Measurements from ENCODE around the gene POLA1.

Gene POLA1

DNA sequence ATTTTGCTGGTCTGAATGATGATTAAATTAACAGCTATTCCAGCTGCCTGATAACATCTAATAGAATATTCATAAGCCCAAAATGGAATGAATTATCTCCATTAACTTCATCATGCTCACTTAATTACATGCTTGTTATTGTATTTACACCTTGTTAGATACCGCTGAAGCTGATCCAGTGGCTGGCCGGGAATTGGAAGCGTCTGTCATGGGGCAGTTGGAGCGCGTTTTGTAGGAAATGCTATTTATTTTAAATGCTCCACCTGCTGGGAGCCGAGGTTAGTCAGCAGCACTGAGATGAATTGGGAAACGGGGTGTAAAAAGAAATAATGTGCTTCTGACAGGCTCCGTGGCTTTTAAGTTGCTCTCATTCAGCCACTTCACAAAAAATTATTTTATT lies 296.8 kb downstream of the POLA1 start:
- DNase-seq: no peak

- DNase-seq: no peak
Measured at GRCh38 chrX:24993879-24994278, 300.2 kb downstream of the POLA1 start.

GRCh38 chrX:24996096-24996709 lies 302.5 kb downstream of the POLA1 start:
- DNase-seq: no peak

DNA sequence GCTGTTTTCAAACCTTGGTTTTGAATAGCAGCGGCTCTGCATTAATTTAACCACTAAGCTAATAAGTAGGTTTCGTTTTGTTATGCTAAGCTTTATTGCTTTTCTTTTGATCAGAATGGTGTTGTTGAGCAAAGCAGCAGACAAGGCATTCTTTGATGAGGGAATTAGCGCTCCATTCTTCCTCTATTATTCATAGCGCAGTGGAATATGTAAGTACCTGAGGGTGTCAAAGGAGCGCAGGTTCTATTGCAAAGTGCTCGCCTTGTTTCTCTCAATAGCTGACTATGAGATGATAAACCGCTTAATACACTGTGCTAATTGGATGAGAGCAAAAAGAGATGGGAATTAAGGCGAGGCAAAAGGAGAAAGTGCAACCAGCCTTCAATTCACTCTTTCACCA lies 305.8 kb downstream of the POLA1 start:
- no peak for DNase-seq

DNA sequence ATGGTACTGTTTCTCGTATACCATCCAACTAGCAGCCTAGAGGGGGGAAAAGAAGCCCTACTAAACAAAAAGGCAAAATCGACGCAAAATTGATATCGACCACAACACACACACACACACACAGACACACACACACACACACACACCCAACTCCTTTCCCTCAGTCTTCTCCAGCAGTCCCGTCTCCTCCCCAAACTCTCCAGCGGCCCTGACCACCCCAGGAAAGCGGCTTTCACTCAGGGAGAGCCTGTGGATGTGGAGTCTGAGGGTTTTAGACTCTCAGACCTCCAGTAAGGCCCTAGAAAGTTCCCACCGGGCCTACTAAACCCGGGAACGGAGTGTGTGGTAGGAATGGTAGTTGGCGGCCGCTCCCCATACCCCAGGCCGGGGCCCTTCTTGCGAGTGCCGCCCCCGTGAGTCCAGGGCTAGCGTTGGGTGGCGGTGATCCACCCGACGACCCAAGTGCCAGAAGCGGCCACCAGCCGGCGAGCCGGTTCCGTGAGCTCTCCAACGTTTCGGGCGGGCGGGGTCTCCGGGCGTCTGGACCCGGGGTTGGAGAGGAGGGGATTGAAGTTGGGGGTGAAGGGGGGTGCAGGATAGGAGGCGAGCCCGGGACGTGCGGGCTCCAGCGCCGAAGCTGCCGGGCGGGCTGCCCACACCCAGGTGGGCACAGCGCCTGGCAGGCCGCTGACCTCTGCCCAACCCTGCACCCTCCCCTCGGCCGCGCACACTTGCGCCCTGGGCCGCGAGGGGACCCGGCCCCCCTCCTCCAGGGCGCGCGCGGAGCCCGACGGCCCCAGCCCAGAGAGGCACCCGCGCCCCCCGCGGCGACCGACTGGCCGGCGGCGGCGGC lies 308.3 kb downstream of the POLA1 start:
- DNase-seq: no peak

DNA sequence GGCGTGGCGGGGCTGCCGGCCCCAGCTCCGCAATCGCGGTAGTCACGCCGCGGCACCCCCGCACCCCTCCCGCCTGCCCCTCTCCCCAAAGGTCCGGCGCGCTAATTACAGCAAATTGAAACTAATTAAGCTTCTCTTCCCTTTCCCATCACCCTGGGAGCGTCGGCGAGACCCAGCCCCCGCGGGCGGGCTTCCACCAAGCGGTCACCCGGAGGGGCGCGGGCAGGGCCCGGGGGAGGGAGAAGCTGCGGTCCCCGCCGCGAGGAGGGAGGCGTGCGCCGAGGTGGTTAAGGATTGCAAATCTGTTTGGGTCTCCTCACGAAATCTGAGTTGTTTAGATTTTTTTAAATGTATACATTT lies 308.9 kb downstream of the POLA1 start:
- DNase-seq: no peak

DNA sequence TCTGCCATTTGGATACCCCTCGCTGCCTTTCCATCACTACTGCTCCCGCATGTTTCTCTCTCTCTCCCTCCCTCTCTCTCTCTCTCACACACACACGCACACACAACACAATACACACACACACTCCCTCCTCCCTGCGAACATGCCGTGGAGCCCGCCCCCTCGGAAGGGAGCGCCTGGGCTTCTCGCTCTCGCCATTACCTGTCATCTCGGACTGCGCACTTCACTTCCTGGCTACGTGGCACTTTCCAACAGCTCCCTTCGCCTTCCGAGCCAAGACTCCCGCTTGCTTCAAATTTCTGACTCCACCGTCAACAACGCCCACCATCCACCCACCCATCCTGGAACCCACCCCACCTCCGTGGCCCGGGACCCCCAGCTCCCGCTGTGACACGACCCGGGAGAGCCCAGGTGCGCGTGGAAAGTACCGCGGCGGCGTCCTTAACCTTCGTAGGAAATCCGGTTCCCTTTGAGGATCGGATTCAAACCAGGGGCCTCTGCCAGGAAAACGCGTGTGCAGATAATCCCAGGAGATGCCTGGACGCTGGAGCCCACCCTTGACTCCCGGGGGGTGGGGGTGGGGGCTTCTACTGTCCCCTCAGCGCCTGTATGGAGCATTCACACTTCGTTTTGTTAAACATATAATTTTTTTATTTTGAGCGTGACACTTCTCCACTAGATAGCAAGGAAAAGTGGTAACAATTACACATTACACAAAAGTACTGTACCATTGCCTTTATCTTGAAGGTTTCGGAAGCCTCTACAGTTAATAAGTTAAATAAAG lies 309.5 kb downstream of the POLA1 start:
- no peak for DNase-seq

GRCh38 chrX:25004040-25004439 lies 310.3 kb downstream of the POLA1 start:
- no peak for DNase-seq

- no peak for DNase-seq
Measured at GRCh38 chrX:25004485-25005032, 310.8 kb downstream of the POLA1 start.

GRCh38 chrX:25005034-25005381 lies 311.3 kb downstream of the POLA1 start:
- no peak for DNase-seq

GRCh38 chrX:25005382-25006185 lies 311.9 kb downstream of the POLA1 start:
- DNase-seq: no peak

GRCh38 chrX:25006586-25007058 lies 312.9 kb downstream of the POLA1 start:
- no peak for DNase-seq

DNA sequence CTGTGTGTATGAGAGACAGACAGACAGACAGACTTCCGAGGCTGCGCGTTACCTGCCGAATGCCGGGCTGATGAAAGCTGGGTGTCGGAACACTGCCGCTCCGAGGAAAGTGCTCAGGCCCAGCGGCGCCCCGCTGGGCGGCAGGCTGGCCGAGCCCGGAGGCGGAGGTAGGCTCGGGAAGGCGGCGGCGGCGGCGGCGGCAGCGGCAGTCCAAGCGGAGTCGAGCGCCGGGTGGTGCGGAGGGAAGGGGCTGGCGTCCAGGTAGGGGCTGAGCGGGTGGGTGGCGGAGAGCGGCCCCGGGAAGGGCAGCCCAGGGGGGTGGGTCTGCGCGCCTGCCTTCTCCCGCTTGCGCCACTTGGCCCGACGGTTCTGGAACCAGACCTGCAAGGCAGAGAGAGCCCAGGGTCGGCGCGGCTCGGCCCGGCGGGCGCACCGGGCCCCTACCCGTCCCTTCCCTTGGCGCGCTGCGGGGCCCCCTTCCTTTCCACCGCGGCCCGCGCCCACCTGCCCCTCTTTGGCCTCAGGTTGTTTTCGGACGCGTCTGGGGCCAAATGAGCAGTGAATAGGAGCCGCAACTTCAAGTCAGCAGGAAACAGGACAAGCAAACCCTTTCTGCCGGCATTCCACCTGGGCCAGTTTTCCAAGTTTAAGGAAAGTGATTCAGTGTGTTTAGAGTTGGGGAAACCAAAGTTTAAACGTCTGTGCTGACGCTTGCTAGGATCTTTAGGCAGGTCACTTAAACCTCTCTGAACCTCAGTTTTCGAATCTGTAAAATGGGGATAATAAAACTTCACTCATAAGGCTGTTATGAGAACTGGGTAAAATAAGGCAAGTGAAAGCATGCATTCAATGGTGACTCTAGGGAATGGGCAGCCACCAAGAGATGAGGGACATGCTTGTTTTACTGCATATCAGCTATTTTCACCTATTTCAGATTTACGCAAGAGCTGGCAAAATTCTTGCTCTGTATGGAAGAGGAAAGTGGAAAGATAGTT lies 313.6 kb downstream of the POLA1 start:
- DNase-seq: no peak

DNA sequence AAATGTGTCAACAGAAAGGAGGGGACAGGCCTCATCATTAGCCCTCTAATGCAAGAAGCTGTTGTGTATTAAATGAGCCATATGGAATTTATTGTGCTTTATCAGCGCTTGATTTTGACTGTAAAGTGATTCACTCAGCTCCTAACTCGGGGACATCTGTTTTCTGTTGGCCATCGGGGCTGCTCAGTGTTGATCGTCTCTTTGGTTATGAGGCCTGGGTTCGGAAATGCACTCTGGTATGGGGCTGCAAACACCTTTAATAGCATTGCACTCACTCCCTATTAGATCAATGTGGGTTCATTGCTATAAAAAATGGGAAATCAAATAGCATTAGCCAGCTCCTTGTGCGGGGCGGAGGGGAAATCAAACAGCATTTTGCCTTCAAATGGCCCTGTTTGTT lies 315.7 kb downstream of the POLA1 start:
- DNase-seq: no peak

DNA sequence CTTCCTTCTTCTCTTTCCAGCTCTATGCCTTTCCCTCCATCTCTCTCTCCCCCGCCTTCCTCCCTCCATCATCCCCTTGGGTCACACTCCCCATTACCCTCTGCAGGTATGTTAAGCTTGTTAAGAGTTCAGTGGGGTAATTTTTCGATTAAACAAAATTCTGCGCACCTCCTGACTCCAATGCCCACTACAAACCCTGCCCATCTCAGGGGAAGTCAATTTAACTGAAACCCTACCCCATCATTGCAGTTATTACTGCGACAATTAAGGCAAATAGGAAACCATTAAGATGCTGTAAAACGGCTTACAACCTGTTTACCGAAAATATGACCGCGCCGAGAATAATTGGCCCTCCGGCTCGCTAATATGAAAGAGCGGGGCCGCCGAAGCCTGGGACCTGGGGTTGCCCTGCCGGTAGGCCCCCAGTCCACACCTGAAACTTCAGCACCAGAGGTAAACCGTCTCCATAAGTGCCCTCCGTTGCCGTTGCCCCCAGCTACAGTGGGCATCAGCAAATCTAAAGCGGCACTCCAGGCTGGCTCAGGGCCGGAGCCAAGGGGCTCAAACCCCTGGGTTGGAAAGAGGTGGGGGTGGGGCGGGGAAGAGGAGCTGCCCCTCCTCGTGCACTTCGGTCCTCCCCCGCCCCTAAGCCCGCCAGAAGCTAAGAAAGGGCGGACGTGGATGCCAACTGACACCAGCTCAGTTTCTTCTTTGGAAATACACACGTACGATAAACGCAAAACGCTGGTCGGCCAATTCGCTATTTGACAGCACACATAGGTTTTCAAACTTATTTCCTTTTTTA lies 317.3 kb downstream of the POLA1 start:
- DNase-seq: no peak

GRCh38 chrX:25011589-25012432 lies 318.1 kb downstream of the POLA1 start:
- DNase-seq: no peak

DNA sequence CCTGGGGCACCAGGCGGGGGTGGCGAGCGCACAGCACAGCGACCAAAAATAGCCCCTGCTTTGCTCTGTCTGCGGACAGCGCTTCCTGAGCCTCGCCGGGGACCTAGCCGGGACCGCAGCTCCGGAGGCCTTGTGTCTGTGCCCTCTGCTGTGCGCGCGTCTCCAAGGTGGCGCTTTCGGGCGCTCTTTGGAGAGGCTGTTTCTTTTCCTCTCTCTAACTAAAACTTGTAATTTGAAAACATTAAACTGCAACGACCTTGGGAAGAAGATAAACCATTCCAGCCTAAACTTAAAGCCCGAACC lies 318.7 kb downstream of the POLA1 start:
- DNase-seq: no peak

DNA sequence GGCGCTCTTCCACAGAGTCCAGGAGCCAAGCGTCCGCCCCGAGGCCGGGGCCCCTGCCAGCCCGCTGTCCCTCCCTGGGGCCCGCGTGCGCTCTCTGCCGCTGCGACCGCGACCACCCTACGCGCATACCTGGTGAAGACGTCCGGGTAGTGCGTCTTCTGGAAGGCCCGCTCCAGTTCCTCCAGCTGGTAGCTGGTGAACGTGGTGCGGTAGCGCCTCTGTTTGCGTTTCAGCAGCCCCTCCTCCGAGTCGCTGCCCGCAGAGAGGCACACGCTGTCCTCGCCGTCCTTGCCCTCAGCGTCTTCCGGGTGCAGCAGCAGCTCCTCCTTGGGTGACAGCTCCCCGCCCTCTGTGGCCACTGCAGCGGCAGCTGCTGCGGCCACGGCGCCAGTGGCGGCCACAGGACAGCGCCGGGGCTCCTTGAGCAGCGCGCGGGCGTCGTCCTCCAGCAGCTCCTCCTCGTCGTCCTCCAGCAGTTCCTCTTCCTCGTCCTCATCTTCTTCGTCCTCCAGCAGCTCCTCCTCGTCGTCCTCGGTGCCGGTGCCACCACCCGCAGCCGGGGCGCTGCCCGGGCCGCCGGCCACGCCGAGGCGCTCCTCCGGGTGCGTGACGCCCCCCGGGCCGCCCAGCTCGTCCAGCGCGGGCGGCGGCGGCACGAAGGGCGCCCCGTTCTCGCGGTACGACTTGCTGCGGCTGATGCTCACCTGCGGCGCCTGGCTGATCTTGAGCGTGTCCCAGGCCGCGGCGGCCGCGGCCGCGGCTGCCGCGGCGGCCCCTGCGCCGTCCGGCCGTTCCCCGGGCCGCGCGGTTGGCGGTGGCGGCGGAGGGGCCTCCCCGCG lies 319.3 kb downstream of the POLA1 start:
- no peak for DNase-seq

All from MV-4-11 (cell line).